Testis (tissue), 3 donors: ENCODE results near the gene PMVK. TPM values are rescaled to one million over a fixed set of nuclear protein-coding genes. Genes with fewer than 3 reads are reported as not detected.

Source experiments
- DNase-seq: peaks from one replicate; pipeline ENCODE4 v3.0.0-alpha.2; 2019
- H3K27ac ChIP-seq, 2 donors: fragments of 200-600 bp; sonication (generic); one replicate each; pipeline ENCODE4 v1.5.1; 2019
- H3K27me3 ChIP-seq: fragments of 200-600 bp; sonication (generic); one replicate; pipeline ENCODE4 v1.5.1; 2019
- H3K36me3 ChIP-seq: fragments of 200-600 bp; sonication (generic); one replicate; pipeline ENCODE4 v1.5.1; 2017; ENCODE audit warnings: low read depth; ENCODE audit errors: missing control alignments
- H3K4me1 ChIP-seq: fragments of 200-600 bp; sonication (generic); one replicate; pipeline ENCODE4 v1.5.1; 2019
- H3K4me3 ChIP-seq, 2 donors: fragments of 200-600 bp; sonication (generic); one replicate each; pipeline ENCODE4 v1.5.1; 2017 to 2019
- H3K9me3 ChIP-seq: fragments of 200-600 bp; sonication (generic); one replicate; pipeline ENCODE4 v1.5.1; 2017
- POLR2A ChIP-seq: fragments of 450-650 bp; IDR thresholded peaks from one replicate; pipeline ENCODE4 v1.6.1; 2017; ENCODE audit warnings: antibody characterized with exemption, mild to moderate bottlenecking, moderate library complexity
- WGBS, 2 donors: methylation state at CpG; one replicate each; pipeline ENCODE4 v1.1.5; 2018; 5-methylcytosine and 5-hydroxymethylcytosine counted together
- intact Hi-C: fragments of 100-400 bp; cut with DNase I; formaldehyde crosslinking; loops from one replicate; pipeline ENCODE4 v1.15.1; 2023; ENCODE audit warnings: low total_unique reads
- polyA plus RNA-seq: library from polyadenylated mRNA; stranded (reverse); fragments of 350-450 nt; fragmentation: Illumina TruSeq; extraction: RNeasy Lipid Tissue Mini Kit (QIAGEN cat#74804); gene quantifications from one replicate; pipeline ENCODE4 v1.2.3, GENCODE V29; 2014; ENCODE audit warnings: low read depth, low replicate concordance; ENCODE audit not compliant: insufficient read depth
- total RNA-seq, 2 donors: library from RNA; depleted of rRNA; stranded (reverse); fragments of >200 nt; gene quantifications; one replicate each; pipeline ENCODE4 v1.2.3, GENCODE V29; 2016
- TF ChIP-seq, protein P1 (sequence below), 3 experiments: fragments of 450-650 bp in 2 of 3; fragments of 200-600 bp in 1 of 3; sonication (generic) in 1 of 3; IDR thresholded peaks; one replicate each; pipeline ENCODE4 v1.5.1; 2016 to 2019; ENCODE audit warnings: antibody characterized with exemption in 3 of 3, mild to moderate bottlenecking in 2 of 3, moderate library complexity in 1 of 3

Gene PMVK
- total and polyA plus RNA-seq, 3 donors from 2014 or later: 21.1 to 44.6 (median 27.7) TPM

DNA sequence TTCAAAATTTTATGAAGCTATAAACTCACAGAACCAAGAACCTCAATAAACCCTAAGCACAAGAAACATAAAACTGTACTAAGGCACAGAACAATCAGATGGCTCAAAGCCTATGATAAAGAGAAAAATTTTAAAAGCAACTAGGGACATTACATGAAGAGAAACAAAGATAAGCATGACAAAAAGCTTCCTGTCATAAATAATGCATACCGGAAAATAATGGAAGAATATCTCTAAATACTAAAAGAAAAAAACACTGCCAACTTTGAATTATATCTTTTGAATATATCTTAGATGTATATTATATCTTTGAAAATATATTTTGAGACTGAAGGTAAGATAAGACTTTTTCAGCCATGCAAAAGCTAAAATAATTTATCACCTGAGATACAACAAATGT, 45.1 kb downstream of the PMVK start:
- H3K4me1 ChIP-seq: no peaks in the 10 kb centered on the region
- H3K27me3 ChIP-seq: no peaks in the 10 kb centered on the region
- no peaks in the 10 kb centered on the region for H3K9me3 ChIP-seq
- no peaks in the 10 kb centered on the region for H3K36me3 ChIP-seq
- WGBS, 2 donors: 42 to 65% methylated on average over 1 of the region's 1 CpG
- no peak for DNase-seq
- TF ChIP-seq POLR2A: no peak
- TF ChIP-seq, protein P1, sequence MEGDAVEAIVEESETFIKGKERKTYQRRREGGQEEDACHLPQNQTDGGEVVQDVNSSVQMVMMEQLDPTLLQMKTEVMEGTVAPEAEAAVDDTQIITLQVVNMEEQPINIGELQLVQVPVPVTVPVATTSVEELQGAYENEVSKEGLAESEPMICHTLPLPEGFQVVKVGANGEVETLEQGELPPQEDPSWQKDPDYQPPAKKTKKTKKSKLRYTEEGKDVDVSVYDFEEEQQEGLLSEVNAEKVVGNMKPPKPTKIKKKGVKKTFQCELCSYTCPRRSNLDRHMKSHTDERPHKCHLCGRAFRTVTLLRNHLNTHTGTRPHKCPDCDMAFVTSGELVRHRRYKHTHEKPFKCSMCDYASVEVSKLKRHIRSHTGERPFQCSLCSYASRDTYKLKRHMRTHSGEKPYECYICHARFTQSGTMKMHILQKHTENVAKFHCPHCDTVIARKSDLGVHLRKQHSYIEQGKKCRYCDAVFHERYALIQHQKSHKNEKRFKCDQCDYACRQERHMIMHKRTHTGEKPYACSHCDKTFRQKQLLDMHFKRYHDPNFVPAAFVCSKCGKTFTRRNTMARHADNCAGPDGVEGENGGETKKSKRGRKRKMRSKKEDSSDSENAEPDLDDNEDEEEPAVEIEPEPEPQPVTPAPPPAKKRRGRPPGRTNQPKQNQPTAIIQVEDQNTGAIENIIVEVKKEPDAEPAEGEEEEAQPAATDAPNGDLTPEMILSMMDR (IDR thresholded peaks at IDR 0.05): no peak
- H3K27ac ChIP-seq: no peak overlapping the region
- intact Hi-C loops: no loop called here
- no peak overlapping the region for H3K4me3 ChIP-seq

DNA sequence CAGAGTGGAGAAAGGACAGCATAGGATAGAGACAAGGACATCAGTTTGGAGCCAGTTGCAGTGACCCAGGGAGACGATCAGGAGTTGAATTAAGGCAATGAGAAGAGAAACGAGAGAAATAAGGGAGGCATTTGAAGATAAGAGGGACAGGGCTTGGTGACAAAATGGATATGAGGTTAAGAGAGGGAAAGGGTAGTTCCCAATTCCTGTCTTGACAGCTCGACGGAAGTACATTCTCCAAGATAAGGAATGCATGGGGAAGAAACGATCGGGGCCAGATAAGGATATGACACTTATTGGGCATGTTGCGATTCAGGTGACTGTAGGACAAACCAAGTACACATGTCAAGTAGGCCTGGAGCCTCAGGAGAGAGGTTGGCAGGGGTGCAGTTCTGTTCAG, 47.8 kb downstream of the PMVK start:
- no peak overlapping the region for H3K4me3 ChIP-seq
- 70 to 82% methylated on average over 7 of the region's 7 CpGs for WGBS, 2 donors
- peaks cover 5% of the 10 kb centered on the region for H3K4me1 ChIP-seq
- intact Hi-C loops: no loop called here
- H3K27ac ChIP-seq: no peak overlapping the region
- H3K27me3 ChIP-seq: no peaks in the 10 kb centered on the region
- DNase-seq: no peak
- no peaks in the 10 kb centered on the region for H3K9me3 ChIP-seq
- no peaks in the 10 kb centered on the region for H3K36me3 ChIP-seq
- TF ChIP-seq, protein P1 (IDR thresholded peaks at IDR 0.05): no peak
- no peak for TF ChIP-seq POLR2A

DNA sequence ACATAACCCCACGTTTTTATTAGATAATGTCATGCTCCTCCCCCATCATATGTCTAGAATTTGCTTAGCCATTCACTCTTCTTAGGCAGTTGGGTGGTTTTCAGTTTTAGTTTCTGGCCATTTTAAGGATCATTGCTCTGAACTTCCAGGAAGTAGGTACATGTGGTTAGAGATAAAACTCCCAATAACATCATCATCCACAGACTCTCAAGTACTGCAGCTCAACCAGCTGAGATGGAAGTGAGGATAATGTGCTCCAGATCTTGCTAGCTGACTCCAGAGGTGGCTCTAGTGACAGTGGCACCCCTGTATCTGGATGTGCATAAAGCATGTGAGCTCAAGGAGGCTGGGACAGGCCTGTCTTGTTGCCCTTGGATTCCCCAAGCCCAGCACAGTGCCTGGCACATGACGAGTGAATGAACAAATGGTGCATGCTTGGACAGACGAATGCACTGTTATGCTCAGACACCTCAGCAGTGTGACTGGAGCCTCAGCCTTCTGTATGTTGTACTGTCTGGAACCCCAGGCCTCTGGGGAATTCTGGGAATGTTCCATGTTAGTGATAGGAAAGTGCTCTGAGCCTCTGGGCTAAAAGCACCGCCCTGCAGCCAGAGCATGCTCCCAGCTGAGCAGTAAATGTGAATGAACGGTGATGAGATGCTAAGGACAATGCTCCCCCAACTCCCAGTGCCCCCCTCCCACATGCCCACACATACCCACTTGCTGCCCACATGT, 50.1 kb downstream of the PMVK start:
- TF ChIP-seq, protein P1 (IDR thresholded peaks at IDR 0.05): no peak
- TF ChIP-seq POLR2A: no peak
- Histone ChIP-seq H3K4me1 (peaks cover 5% of the 10 kb centered on the region), H3K36me3 (no peaks in the 10 kb centered on the region)

DNA sequence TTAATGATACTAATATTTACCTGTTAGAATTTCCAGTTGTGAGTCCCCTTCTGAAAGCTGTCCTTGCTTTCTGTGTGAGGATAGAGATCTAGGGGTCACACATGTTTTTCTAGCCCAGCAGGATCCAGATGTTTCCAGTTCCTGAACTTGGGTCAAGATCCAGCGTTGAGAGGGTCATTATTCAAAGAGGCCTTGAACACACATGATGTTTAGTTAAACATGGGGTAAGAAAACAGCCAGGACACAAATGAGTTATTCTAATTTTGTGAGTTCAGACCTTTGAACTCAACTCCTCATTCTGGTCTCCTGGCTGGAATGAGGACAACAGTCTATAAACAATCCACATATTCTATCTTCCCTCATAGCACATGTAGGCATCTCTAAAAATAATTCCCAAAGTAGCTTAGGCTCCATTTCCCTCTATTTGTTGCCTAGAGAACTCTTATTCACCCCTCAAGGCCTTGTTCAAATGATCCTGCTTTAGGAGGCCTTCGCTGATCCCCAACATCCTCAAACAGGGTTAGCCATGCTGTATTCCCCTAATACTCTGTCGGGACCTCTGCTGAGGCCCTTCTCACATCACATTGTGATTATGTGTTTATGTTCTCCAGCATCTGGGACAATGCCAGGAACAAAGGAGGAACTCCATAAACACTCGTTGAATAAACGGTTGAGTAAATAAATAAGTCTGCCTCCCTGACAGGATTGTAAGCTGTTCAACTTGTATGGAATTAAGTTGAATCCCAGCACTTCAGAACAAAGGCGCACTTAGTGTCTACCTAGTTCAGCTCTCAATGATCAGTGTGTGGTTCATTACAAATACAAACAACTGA, 51.4 kb downstream of the PMVK start:
- H3K4me1 ChIP-seq: peaks cover 5% of the 10 kb centered on the region
- H3K27ac ChIP-seq: no peak overlapping the region
- no peaks in the 10 kb centered on the region for H3K36me3 ChIP-seq
- WGBS, 2 donors: 56 to 59% methylated on average over 6 of the region's 6 CpGs
- H3K9me3 ChIP-seq: no peaks in the 10 kb centered on the region
- TF ChIP-seq, protein P1 (IDR thresholded peaks at IDR 0.05): no peak
- no peak for DNase-seq
- H3K27me3 ChIP-seq: no peaks in the 10 kb centered on the region
- H3K4me3 ChIP-seq: no peak overlapping the region
- intact Hi-C loops: no loop called here

More for the DNA sequence above, 50.1 kb downstream of the PMVK start:
- Histone ChIP-seq H3K27me3 (no peaks in the 10 kb centered on the region), H3K27ac (no peak overlapping the region), H3K9me3 (no peaks in the 10 kb centered on the region), H3K4me3 (no peak overlapping the region)
- WGBS, 2 donors: 67% methylated on average over 5 of the region's 5 CpGs
- intact Hi-C loops: no loop called here
- no peak for DNase-seq
